OCI-LY1 (cell line): Measurements from ENCODE around the gene CTDSP1.

Experiments used
- EZH2 ChIP-seq: fragments of 200-600 bp; sonication (generic), shearing (Covaris generic); IDR thresholded peaks from 2 replicates; pipeline ENCODE4 v1.8.0; 2017; ENCODE audit warnings: borderline replicate concordance, mixed run types, mild to moderate bottlenecking, antibody characterized with exemption, low read length, moderate library complexity, mixed read lengths
- TF ChIP-seq, protein P1 (sequence below): fragments of 200-600 bp; sonication (generic), shearing (Covaris generic); IDR thresholded peaks from 2 replicates; pipeline ENCODE4 v1.5.1; 2017; ENCODE audit warnings: mild to moderate bottlenecking, antibody characterized with exemption, low read length, moderate library complexity, mixed read lengths

DNA sequence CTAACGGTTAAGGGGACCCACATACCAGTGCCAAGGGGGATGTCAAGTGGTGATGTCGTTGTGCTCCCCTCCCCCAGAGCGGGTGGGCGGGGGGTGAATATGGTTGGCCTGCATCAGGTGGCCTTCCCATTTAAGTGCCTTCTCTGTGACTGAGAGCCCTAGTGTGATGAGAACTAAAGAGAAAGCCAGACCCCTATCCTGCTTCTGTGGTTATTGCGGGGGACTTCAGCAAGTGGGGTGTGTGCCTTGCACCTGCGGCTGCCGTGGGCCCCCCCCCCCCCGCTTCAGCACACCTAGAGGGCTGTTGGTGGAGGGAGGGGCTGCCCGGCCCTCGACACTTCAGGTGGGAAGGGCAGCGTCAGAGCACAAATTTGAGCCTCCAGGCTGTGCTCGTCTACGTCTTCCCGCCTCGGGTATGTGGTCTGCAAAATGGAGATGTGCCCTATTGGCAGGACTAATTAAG, 6.1 kb downstream of the CTDSP1 start:
- TF ChIP-seq, protein P1, sequence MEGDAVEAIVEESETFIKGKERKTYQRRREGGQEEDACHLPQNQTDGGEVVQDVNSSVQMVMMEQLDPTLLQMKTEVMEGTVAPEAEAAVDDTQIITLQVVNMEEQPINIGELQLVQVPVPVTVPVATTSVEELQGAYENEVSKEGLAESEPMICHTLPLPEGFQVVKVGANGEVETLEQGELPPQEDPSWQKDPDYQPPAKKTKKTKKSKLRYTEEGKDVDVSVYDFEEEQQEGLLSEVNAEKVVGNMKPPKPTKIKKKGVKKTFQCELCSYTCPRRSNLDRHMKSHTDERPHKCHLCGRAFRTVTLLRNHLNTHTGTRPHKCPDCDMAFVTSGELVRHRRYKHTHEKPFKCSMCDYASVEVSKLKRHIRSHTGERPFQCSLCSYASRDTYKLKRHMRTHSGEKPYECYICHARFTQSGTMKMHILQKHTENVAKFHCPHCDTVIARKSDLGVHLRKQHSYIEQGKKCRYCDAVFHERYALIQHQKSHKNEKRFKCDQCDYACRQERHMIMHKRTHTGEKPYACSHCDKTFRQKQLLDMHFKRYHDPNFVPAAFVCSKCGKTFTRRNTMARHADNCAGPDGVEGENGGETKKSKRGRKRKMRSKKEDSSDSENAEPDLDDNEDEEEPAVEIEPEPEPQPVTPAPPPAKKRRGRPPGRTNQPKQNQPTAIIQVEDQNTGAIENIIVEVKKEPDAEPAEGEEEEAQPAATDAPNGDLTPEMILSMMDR: no peak
- TF ChIP-seq EZH2: no peak
